IMR-90 (cell line): ENCODE data around the gene FOXP1. TPM values are rescaled to one million over a fixed set of nuclear protein-coding genes. Genes with fewer than 3 reads are reported as not detected.

Experiments
- ATAC-seq: fragments of 200-7000 bp; cut with Tn5 transposase; 2 replicates; pipeline ENCODE4 v1.9.1; 2020; ENCODE audit warnings: low read depth, mild to moderate bottlenecking, moderate library complexity
- BruUV-seq: library from RNA; stranded (reverse); fragments of 400-500 nt; replicated peaks from 2 replicates; lab custom pipeline; 2021; lab: Mats Ljungman, UMichigan
- CTCF ChIA-PET: fragments of 300-600 bp; formaldehyde crosslinking; extraction: SDS; loops from one replicate; lab custom pipeline; 2021; ENCODE audit warnings: antibody characterized with exemption; lab: Yijun Ruan, JAX
- POLR2A ChIA-PET: fragments of 300-600 bp; sonication (Branson Sonifier 250); formaldehyde crosslinking; loops from one replicate; lab custom pipeline; 2022; ENCODE audit warnings: antibody characterized with exemption; ENCODE audit not compliant: unreplicated experiment; lab: Charles Lee
- DNase-seq: peaks from one replicate; pipeline ENCODE4 v3.0.0; 2013
- H2AFZ ChIP-seq: replicated peaks from 2 replicates; pipeline ENCODE3; 2013; ENCODE audit warnings: low read length, mild to moderate bottlenecking; ENCODE audit not compliant: poor library complexity
- H2AK5ac ChIP-seq: 2 replicates; pipeline ENCODE4 v1.6.1; 2013; ENCODE audit warnings: low read depth, low read length, inconsistent platforms
- H2AK9ac ChIP-seq: replicated peaks from 2 replicates; pipeline ENCODE3; 2013; ENCODE audit warnings: mild to moderate bottlenecking, low read depth, low read length, moderate library complexity; ENCODE audit not compliant: poor library complexity
- H2BK120ac ChIP-seq: 2 replicates; pipeline ENCODE4 v1.6.1; 2013; ENCODE audit warnings: low read depth, low read length, inconsistent platforms
- H2BK15ac ChIP-seq: 3 replicates; pipeline ENCODE4 v1.6.1; 2013; ENCODE audit warnings: low read depth, low read length, inconsistent platforms
- H2BK20ac ChIP-seq: 2 replicates; pipeline ENCODE4 v1.6.1; 2013; ENCODE audit warnings: low read depth, mild to moderate bottlenecking, inconsistent platforms, low read length, moderate library complexity
- H2BK5ac ChIP-seq: 2 replicates; pipeline ENCODE4 v1.6.1; 2013; ENCODE audit warnings: mild to moderate bottlenecking, low read depth, low read length, inconsistent platforms; ENCODE audit not compliant: poor library complexity, severe bottlenecking
- H3K14ac ChIP-seq: replicated peaks from 2 replicates; pipeline ENCODE4 v1.6.1; 2013; ENCODE audit warnings: low read depth, low read length, inconsistent platforms
- H3K18ac ChIP-seq: 2 replicates; pipeline ENCODE4 v1.6.1; 2013; ENCODE audit warnings: low read depth, low read length, control low read depth
- H3K23ac ChIP-seq: 2 replicates; pipeline ENCODE4 v1.6.1; 2013; ENCODE audit warnings: low read depth, low read length, inconsistent platforms
- H3K27ac ChIP-seq: 2 replicates; pipeline ENCODE4 v1.5.1; 2013; ENCODE audit warnings: mild to moderate bottlenecking, control low read depth, low read length; ENCODE audit not compliant: insufficient read depth
- H3K27me3 ChIP-seq: 2 replicates; pipeline ENCODE4 v1.6.1; 2013; ENCODE audit warnings: low read length; ENCODE audit not compliant: control insufficient read depth, insufficient read depth
- H3K36me3 ChIP-seq: 2 replicates; pipeline ENCODE4 v1.6.1; 2013; ENCODE audit warnings: low read length, mixed read lengths; ENCODE audit not compliant: control insufficient read depth, insufficient read depth
- H3K4ac ChIP-seq: 2 replicates; pipeline ENCODE4 v1.6.1; 2013; ENCODE audit warnings: low read depth, low read length, inconsistent platforms
- H3K4me1 ChIP-seq: 2 replicates; pipeline ENCODE4 v1.6.1; 2013; ENCODE audit warnings: low read length, mixed read lengths; ENCODE audit not compliant: control insufficient read depth, insufficient read depth
- H3K4me2 ChIP-seq: 2 replicates; pipeline ENCODE4 v1.6.1; 2013; ENCODE audit warnings: low read depth, mild to moderate bottlenecking, control low read depth, low read length, moderate library complexity
- H3K4me3 ChIP-seq: 2 replicates; pipeline ENCODE4 v1.5.1; 2013; ENCODE audit warnings: low read depth, mild to moderate bottlenecking, control low read depth, low read length, moderate library complexity; ENCODE audit not compliant: insufficient read depth
- H3K56ac ChIP-seq: 2 replicates; pipeline ENCODE4 v1.6.1; 2013; ENCODE audit warnings: low read length, inconsistent platforms; ENCODE audit not compliant: insufficient read depth; ENCODE audit errors: extremely low read depth
- H3K79me1 ChIP-seq, 2 experiments: 2 replicates each; pipeline ENCODE4 v1.6.1; 2013; ENCODE audit warnings: low read length in 2 of 2, inconsistent platforms in 1 of 2, low read depth in 1 of 2
- H3K9ac ChIP-seq: 2 replicates; pipeline ENCODE4 v1.6.1; 2013; ENCODE audit warnings: low read depth, low read length, control low read depth
- H3K9me1 ChIP-seq: 2 replicates; pipeline ENCODE4 v1.6.1; 2013; ENCODE audit warnings: low read length, inconsistent platforms; ENCODE audit not compliant: insufficient read depth
- H3K9me3 ChIP-seq: 2 replicates; pipeline ENCODE4 v1.6.1; 2013; ENCODE audit warnings: low read length; ENCODE audit not compliant: control insufficient read depth, insufficient read depth
- H4K20me1 ChIP-seq: 2 replicates; pipeline ENCODE4 v1.6.1; 2013; ENCODE audit warnings: low read length, inconsistent platforms; ENCODE audit not compliant: insufficient read depth
- H4K5ac ChIP-seq: 2 replicates; pipeline ENCODE4 v1.6.1; 2013; ENCODE audit warnings: mild to moderate bottlenecking, low read depth, low read length, control low read depth
- H4K8ac ChIP-seq, 2 experiments: 2 replicates each; pipeline ENCODE4 v1.6.1; 2013; ENCODE audit warnings: low read depth in 2 of 2, low read length in 2 of 2, control low read depth in 1 of 2, inconsistent platforms in 1 of 2
- H4K91ac ChIP-seq: 2 replicates; pipeline ENCODE4 v1.6.1; 2013; ENCODE audit warnings: low read depth, low read length, inconsistent platforms; ENCODE audit not compliant: insufficient read depth
- CEBPB ChIP-seq: IDR thresholded peaks from 2 replicates; pipeline ENCODE4 v1.6.1; 2012; ENCODE audit warnings: low read depth, low read length, improper control_type of control experiment
- MAFK ChIP-seq: IDR thresholded peaks from 2 replicates; pipeline ENCODE4 v1.6.1; 2012; ENCODE audit warnings: low read depth, low read length, improper control_type of control experiment
- MAZ ChIP-seq: IDR thresholded peaks from 2 replicates; pipeline ENCODE4 v1.6.1; 2012; ENCODE audit warnings: low read depth, mild to moderate bottlenecking, low read length, improper control_type of control experiment, moderate library complexity, borderline replicate concordance
- MXI1 ChIP-seq: IDR thresholded peaks from 2 replicates; pipeline ENCODE4 v1.6.1; 2012; ENCODE audit warnings: low read depth, mild to moderate bottlenecking, low read length, moderate library complexity, borderline replicate concordance
- RAD21 ChIP-seq: IDR thresholded peaks from 2 replicates; pipeline ENCODE4 v1.6.1; 2012; ENCODE audit warnings: low read length, improper control_type of control experiment
- RCOR1 ChIP-seq: IDR thresholded peaks from 2 replicates; pipeline ENCODE4 v1.6.1; 2012; ENCODE audit warnings: mild to moderate bottlenecking, low read length, improper control_type of control experiment; ENCODE audit not compliant: insufficient replicate concordance
- SMC3 ChIP-seq: fragments of 150-350 bp; IDR thresholded peaks from 2 replicates; pipeline ENCODE4 v1.6.1; 2016; ENCODE audit warnings: low read depth, mild to moderate bottlenecking, antibody characterized with exemption, low read length, moderate library complexity
- WGBS, 2 experiments: methylation state at CpG; one replicate each; pipeline versions ENCODE4 v1.1.5 to v1.1.7; 2013; ENCODE audit warnings: missing lambda C conversion rate in 2 of 2; ENCODE audit not compliant: insufficient read length in 1 of 2; ENCODE audit errors: extremely low coverage in 2 of 2; 5-methylcytosine and 5-hydroxymethylcytosine counted together
- dilution Hi-C: fragments of 300-500 bp; cut with HindIII; formaldehyde crosslinking; loops from one replicate; pipeline ENCODE4 v1.14.3; 2018; ENCODE audit warnings: low sequenced_read_pairs; ENCODE audit not compliant: unreplicated experiment
- in situ Hi-C: fragments of 300-500 bp; cut with MboI; formaldehyde crosslinking; loops from 3 replicates; pipeline ENCODE4 v1.14.3; 2019; ENCODE audit warnings: low sequenced_read_pairs, inconsistent platforms, mixed read lengths
- intact Hi-C: fragments of 100-400 bp; cut with micrococcal nuclease; formaldehyde crosslinking; loops from 2 replicates; pipeline ENCODE4 v1.10.0; 2022
- polyA plus RNA-seq, 3 experiments: library from polyadenylated mRNA; depleted of rRNA; stranded (reverse); fragments of >200 nt; gene quantifications; 2 replicates each; pipeline ENCODE4 v1.2.3, GENCODE V29; 2012; ENCODE audit warnings: low replicate concordance in 1 of 3
- total RNA-seq: library from RNA; depleted of rRNA; stranded (reverse); fragments of >200 nt; gene quantifications from 2 replicates; pipeline ENCODE4 v1.2.3, GENCODE V29; 2012

Gene FOXP1
- total and polyA plus RNA-seq, 2 of the 4 experiments (the other 2 are of a cell fraction), result 37.0 to 132 TPM

DNA sequence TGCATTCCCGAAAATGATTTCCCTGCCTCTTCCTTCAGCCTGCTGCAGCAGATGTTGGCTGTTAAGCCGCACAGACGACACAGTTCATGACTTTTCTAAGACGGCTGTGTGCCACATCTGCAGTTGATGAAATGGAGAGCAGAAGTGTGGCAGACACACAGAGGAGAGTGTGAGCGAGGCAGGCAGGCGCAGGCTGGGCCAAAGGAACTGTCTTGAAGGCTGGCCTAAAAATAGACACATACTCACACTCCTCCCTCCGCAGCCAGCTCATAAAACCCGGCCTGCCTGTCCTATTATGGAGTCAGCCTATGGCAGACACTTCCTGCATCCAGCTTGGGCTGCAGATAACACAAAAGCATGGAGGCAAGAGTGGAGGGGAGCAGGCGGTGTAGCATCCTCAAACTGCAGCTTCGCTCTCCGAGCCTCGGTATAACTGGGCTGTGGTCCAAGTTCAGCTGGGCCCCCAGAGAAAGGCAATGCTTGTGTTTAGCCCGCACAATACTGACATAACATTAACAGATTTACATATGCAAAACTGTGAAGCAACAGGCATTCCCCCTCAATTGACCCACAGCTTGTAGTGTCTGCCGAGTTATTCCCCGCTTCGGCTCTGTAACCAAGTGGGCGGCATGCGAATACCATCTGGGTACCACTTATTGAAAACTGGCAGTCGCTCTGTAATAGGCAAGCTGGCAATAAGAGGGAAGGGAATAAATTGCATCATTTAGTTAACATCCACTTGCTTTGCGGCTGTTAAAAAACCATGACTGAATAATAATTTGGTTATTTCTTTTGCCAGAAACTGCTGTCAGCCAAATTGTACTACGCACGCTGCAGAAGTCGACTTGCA lies 40.8 kb downstream of the FOXP1 start:
- Histone ChIP-seq H3K18ac (peak overlapping the region; percentile 91), H3K4me3 (peak overlapping the region; percentile 6; the same call in 1 of the 2 replicates), H3K56ac (peak overlapping the region; percentile 75; the same call in 1 of the 2 replicates), H3K4me1 (peaks cover 14% of the 10 kb centered on the region), H3K4me2 (peak overlapping the region; percentile 70), H4K5ac (peak overlapping the region; percentile 94), H2BK120ac (peak overlapping the region; percentile 94), H4K8ac (peak overlapping the region; percentile 29 to 92; a peak in 3 of 4 replicates), H3K9me1 (peaks cover 10% of the 10 kb centered on the region), H4K91ac (peak overlapping the region; percentile 89), H2BK15ac (peak overlapping the region; percentile 63; the same call in 1 of the 3 replicates), H3K36me3 (no peaks in the 10 kb centered on the region), H2AK9ac (peak overlapping the region; percentile 88), H3K23ac (peak overlapping the region; percentile 77), H3K79me1 (peaks cover 10 to 49% of the 10 kb centered on the region in 2 experiments), H2AFZ (peak overlapping the region; percentile 91), H3K9me3 (no peaks in the 10 kb centered on the region), H3K27me3 (no peaks in the 10 kb centered on the region), H2BK20ac (peak overlapping the region; percentile 88), H2AK5ac (peak overlapping the region; percentile 97), H3K4ac (peak overlapping the region; percentile 98), H3K14ac (peak overlapping the region; percentile 88), H3K9ac (peak overlapping the region; percentile 31; the same call in 1 of the 2 replicates), H3K27ac (peak overlapping the region; percentile 69), H4K20me1 (no peaks in the 10 kb centered on the region), H2BK5ac (peak overlapping the region; percentile 84)
- intact Hi-C loops, result loop anchor here (2.0 kb wide), 1 partner anchor 38 kb away; no protein-coding TSS in a partner anchor
- peak; percentile 98 for ATAC-seq
- DNase-seq, result peak; percentile 92
- BruUV-seq, result no TSS peak
- WGBS, 2 experiments, result 41% methylated on average over 5 of the region's 23 CpGs; no CpG with 5 or more reads in 1 of the 2 experiments
- dilution Hi-C loops, result no loop called here
- ChIA-PET POLR2A (interaction anchor here (1.0 kb wide), 1 partner anchor 33 kb away, joined by 3 read pairs; no protein-coding TSS in a partner anchor), CTCF (no interaction called here)
- in situ Hi-C loops, result no loop called here
- TF ChIP-seq MAFK (no peak), MAZ (0 out of 2 replicates have a peak, but pooled peaks have one; percentile 19), MXI1 (0 out of 2 replicates have a peak, but pooled peaks have one; percentile 37), CEBPB (0 out of 2 replicates have a peak, but pooled peaks have one; percentile 13), RCOR1 (peak; percentile 9), RAD21 (0 out of 2 replicates have a peak, but pooled peaks have one; percentile 17), SMC3 (no peak)
